Measurements from ENCODE around the gene PPCDC.

The PPCDC gene

DNA sequence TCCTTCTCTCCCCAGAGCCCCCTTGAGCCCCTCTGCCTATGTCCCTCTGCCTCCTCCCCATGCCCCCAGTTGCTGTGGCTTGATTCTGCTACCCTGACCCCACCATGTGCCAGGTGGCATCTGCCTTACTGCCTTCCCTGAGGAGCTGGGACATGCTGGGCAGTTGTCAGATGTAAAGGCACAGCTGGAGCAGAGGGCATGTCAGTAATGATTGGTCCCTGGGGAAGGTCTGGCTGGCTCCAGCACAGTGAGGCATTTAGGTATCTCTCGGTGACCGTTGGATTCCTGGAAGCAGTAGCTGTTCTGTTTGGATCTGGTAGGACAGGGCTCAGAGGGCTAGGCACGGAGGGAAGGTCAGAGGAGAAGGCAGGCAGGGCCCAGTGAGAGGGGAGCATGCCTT is 3.5 kb upstream of the PPCDC start:
- no peak for DNase-seq

DNA sequence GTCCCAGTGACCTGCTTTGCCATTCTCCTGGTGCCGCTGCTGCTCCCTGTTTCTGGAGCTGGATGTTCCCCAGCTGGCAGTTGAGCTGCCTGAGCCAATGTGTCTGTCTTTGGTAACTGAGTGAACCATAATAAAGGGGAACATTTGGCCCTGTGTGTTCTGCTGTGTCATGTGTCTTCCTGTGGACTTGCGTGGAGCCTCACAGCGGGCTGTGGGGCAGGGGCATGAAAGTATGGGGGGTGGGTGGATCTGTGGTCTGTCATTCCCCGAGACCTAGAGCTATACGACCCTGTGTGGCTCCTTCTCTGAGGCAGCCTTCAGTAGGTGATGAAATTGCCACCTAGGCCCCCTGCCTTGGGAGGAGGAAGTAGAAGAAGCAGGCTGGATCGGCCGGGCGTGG is 2.0 kb upstream of the PPCDC start:
- DNase-seq = no peak

DNA sequence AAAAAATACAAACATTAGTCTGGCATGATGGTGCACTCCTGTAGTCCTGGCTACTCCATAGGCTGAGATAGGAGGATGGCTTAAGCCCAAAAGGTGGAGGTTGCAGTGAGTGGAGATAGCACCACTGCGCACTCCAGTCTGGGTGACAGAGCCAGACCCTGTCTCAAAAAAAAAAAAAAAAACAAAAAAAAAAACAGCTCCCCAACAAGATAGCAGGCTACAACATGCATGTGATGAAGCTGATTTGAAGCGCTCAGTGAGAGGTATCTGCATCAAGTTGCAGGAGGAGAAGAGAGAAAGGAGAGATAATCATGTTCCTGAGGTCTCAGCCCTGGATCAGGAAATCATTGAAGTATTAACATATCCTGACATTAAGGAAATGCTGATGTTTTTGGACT is 608 bp upstream of the PPCDC start:
- no peak for DNase-seq

DNA sequence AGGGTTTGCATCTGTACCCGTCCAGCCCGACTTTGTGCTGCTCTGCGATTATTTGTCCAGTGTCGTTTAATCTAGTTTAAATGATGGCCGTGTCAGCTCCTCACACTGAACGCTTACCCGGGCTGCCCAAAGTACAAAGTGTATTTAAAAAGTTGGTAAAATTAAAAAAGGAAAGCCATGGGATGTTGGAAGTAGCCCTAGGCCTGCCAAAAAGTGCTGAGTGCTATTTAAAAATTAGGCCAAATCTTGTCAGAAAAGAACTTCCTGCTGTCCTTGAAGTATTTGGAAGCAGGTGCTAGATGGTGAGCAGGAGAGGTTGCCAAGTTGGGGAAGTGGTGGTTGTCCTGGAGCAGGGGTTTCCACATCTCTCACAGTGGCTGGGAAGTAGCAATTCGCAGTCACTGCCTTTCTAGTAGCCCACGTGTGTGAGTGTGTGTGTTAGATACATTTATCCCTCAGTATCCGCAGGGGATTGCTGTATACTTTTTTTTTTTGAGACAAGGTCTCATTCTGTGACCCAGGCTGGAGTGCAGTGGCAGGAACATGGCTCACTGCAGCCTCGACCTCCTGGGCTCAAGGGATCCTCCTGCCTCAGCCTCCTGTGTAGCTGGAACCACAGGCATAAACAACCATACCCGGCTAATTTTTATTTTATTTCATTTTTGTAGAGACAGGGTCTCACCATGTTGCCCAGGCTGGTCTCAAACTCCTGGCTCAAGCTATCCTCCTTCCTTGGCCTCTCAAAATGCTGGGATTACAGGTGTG is 664 bp downstream of the PPCDC start:
- peak; percentile 36 for DNase-seq

DNA sequence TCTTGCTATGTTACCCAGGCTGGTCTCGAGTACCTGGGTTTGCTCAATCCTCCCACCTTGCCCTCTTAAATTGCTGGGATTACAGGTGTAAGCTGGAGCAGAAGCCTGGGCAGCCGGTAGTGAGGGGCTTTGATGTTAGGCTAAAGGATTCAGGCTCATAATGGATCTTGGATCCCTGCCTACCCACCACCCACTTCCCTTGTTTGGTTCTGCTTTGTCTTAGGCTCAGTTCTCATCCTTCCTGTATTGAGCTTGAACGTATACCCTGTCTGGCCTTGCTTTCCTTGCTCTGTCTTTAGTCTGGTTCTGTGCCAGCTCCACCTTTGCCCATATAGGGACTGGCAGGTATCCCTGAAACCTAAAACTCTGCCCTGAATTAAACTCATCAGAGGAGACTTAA is 1.7 kb downstream of the PPCDC start:
- no peak for DNase-seq

DNA sequence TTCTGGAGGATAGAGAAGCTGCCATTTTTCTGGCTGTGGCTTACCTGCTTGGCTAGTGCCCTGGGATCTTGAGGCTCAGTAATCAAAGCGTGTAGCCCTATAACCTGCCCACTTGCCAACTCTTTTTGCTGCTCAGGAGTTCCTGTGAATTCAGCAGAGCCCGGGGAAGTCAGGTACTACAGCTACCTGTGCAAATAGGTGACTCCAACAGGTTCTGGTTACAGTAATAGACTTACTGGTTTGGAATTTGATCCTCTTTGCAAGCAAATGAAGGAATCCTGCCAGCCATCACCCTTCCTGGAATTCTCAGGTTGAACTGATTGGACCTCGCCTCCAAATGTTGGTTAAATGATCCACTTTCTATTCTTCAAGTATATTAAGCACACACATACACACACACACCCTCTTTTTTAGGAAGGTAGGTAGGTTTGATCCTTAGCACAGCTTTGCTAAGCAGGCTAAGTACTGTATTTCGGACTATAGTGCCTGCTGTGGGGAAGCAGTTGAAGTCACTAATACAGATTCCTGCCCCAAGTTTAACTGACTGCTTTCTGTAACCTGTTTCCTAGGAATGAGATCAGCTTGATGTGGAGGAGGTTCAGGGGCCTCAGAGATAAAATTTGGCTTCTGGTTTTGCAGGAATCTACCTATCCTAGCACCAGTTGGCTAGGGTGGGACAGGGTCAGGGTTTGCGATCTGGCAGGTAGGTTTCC is 2.3 kb downstream of the PPCDC start:
- no peak for DNase-seq

DNA sequence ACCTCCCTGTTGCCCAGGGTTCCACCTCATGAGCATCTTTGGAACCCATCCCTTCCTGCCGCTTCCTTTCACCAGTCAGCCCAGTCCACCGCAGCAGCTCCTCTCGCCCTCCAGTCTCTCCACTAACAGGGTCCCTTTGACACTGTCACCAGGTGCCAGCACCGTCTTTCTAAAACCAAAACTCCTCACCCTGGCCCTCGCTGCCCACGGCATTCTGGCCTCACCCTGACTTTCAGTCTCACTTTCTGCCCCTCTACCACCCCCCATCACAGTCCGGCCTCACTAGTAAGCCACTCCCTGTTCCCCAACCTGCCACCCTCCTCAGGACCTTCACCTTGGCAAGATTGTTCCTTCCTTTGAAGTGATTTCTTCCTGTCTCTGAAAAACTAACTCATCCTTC is 4.2 kb downstream of the PPCDC start:
- DNase-seq = no peak

DNA sequence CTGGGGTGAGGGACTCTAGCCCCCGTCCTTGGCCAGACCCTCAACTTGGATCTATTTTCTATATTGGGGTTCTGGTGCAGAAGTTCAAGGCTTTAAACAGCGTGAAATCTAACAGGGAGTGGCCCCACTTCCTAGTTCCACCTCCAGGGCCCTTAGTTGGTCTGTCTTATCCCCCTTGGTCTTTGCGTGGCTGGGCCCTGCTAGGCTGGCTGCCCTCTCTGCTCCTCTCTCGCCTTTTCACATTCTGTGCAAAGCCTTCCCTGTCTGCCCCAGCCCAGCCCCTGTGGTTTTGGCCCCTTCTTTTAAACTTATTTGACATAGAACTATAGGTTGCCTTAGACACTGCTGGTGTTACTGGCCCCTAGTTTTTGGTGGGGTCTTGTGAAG is 5.6 kb downstream of the PPCDC start:
- no peak for DNase-seq

DNA sequence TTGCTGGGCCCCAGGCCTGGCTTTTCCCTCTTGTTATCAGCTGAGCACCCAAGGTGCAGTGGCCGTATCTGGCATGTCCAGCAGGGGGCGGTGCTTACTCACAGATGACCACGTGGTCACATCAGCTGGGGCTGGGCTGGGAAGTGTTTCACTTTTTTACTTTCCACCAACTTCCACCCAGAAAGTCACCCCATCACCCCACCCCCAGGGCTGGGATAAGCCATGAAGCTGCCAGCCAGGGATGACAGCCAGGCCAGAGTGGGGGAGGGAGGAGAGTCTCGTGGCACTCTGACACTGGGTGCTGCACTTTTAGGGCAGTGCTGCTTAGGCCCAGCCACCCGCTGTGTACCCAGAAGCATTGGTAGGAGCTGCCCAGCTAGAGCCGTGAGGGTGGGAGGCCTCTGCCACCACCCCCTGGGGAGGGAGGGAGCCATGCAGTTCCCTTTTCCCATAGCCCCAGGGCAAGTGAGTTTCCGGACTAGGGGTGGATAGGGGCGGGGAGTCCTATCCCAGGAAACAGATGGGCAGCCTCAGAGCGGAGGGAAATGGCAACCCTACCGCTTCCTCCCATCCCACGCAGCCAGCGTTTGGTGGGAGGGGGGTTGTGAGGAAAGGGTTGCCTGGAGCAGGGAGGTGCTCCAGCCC is 6.1 kb downstream of the PPCDC start:
- DNase-seq = peak; percentile 91

DNA sequence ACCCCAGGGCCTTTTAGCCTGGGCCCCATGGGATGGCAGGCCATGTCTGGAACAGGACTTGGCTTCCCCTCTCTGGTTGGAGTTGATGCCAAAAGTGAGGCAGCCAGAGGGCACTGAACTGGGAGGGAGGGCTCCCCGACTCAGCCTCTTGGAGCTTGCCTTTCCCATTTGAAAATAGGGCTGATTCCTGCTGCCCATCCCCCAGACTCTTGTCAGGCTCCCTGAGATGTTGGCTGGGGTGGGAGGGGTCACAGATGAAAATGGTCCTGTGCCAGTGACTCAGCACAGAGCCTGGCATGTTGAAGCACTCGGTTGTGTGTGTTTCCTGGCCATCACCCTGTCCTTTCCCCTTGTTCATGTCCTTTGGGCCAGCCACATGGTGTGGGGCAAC is 6.6 kb downstream of the PPCDC start:
- DNase-seq = no peak

DNA sequence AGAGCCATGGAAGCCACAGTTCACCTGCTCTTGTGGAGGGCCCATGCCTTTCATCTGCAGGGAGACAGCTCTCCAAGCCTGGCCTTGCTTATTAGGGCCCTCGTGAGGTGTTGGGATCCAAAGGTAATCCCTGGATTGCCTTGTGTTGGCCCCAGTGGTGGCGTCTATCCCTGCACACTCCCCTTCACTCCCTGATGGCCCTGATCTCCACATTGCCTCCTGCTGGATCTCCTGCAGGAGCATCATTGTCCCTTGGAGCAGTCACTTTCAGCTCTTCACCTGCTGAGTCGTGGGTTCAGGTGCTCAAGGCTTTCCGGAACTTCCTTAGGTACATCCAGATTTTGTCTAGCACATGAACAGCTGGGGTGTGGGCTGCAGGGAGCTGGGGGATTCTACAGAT is 7.0 kb downstream of the PPCDC start:
- no peak for DNase-seq

DNA sequence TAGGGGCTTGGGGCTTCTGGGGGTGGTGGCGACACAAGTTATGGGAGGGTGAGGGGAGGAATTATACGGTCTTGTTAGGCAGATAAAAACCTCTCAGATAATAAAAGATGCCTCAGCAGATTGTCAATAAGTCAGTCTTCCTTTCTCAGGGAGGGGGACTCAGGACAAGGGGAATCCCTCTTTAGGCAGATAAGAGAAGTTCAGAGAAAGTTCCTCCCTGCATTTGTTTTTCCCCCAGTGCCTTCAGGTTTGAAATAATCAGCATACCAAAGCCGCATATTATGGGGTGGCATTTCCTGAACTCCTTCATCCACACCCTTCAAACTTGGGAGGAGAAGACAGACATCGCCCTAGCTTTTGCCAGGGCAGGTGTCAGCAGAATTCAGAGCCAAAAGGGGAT is 8.5 kb downstream of the PPCDC start:
- no peak for DNase-seq

DNA sequence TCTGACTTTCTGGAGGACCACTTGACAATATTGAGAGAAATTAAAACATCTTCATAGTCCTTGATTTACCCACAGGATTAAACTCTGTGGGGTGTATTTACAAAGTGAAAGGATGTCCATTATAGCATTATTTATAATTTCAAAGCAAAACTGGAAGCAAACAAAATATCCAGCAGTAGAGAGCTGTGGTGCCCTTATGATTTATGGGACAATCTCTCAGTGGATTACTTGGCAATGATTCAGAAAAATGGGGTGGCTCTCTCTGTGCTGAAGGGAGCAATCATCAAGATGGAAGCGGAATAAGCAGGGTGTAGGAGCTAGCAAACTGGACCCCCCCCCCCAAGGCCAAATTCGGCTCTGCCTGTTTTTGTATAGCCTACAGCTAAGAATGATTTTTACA is 9.0 kb downstream of the PPCDC start:
- DNase-seq = no peak

DNA sequence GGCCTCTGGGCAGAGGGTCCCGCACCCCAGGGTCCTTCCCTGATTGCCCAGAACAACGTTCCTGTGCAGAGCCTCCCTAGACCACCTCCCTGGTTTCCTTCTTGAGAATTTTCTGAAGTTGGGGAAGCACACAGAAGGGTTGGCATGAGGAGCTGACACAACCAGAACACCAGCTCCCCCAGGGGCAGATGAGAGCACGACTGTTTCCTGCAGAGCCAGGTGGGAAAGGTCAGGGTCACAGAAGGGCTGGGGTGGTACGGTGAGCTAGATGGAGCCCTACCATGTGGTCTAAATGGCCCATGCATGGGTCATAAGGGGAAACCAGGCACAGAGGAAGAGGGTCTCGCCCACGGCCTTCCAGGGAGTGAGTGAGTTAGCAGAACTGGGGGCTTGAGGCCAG is 10.4 kb downstream of the PPCDC start:
- no peak for DNase-seq

DNA sequence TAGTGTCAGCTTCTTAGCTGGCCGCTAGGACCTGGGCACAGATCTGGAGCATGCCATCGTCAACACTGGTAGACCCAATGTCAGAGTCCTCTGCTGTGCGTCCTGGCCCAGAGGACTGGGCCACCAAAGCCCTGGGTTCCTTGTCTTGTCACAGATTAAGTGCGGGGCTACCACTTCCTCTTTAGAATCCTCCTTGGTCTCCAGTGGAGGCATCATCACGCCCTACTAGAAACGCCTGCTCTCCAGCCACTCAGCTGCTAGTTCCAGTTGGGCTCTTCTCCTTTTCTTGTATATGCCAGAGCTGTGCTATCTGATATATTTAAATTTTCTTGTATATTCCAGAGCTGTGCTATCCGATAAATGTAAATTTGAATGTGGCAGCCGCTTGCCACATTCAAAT is 11.2 kb downstream of the PPCDC start:
- no peak for DNase-seq

DNA sequence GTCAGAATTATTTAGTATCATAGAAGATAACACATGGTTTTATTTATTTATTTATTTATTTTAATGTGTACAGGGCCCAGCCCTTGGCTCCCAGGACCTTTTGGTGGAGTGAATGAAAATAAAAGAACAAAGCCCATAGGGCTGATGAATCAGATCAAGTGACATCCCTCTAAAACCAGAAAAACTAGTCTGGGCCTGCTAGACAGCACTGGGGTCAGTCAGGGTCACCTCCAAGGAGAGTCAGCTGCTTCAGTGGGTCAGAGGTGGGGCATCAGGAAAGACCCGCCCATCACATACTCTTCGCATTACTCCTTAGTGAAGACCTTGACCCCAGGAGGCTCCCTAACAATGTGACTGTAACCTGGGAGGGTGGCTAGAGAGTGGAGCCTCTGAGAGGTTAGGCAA is 12.8 kb downstream of the PPCDC start:
- no peak for DNase-seq

DNA sequence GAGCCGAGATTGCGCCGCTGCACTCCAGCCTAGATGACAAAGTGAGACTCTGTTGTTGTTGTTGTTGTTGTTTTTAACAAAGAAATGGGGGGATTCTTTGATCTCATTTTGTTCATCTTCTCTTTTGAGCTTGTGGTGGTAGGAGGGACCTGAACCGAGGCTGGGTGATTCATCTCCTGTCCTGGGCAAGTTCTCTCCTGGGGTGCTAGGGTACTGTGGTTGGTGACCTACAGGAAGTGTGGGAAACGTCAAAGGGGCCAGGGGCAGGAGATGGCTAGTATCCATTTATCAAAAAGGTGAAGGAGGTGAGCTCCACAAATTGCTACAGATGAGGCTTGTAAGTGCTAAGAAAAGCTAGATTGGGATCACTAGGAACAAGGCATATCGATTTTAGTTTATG is 14.3 kb downstream of the PPCDC start:
- peak; percentile 49 for DNase-seq

DNA sequence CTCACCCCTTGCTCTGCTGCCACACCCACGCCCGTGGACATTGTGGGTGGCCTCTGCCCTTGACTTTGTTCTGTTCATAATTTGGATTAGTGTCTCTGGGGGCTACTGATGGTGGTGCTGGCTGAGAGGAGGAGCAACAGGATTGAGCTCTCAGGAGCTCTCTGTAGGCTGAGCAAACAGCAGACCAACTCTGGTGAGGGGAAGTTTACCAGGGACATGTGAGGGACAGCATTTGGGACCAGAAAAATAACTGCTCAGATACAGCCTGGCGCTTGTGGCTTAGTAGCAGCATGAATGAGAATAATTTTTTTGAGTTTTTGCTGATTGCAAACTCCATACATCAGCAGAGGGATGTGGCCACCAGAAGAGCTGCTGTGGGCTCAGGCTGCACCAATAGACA is 14.8 kb downstream of the PPCDC start:
- no peak for DNase-seq

DNA sequence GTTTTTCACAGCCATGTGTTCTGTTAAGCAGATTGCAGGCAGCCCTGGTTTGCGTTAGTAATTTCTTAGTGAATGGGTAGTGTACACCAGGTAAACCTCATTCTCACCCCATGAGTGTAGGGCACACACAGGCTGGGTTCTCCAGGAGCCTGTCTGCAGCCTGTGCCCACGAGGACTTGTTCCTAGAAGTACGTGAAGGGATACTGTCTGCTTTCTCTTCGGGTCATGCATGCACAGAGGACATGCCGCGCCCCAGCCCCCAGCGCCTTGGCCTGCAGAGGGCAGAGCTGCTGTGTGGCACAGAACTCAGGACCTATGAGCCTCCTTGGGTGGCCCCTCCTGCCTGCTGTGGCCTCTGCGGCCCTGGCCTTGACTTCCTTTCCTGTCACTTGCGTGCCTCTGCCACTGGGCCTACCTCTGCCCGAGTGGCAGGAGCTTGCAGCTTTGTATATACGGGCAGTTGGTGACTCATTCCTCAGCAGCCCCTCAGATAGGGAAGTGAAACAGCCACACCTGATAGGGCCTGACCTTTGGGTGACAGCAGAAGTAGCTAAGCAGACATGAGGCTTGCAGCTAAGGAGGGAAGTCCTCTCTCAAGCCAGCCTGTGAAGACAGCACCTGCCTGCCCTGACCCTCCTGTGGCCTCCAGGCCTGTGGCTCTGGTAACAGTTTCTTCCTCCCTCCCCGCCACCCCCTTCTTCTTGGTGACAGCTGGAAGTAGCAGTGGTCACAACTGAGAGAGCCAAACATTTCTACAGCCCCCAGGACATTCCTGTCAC is 19.5 kb downstream of the PPCDC start:
- peak; percentile 88 for DNase-seq

DNA sequence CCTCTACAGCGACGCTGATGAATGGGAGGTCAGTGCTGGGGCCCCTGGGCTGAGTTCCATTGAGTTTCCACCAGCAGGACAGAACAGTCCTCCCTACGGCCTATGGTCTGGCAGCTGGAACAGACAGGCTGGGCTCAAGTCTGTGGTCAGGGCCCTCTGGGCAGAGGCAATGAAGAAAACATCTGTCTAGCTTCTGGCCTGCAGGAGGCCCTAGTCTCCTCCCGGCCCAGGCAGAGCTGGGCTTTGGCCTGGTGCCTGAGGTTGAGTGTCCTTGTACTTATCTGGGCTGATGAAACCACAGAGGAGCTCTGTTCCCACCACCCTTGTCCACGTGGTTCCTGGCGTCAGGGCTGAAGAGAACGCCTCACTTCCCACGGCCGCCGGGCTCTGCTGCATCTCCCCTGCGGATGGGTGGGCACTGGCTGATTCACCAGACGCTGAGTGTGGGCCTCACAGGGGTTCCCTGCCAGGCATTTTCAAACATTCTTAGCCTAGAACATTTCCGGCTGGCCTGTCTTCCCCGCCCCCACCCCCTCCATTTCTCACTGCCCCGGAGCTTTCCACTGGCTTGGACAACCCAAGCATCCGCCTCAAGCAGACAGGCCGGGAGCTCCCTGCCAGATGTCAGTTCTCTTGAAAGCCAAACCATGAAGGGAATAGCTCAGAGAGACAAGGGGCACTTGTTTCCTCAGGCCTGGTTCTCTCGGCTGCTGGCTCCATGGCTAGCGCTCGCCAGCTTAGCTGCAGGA is 20.3 kb downstream of the PPCDC start:
- no peak for DNase-seq

DNA sequence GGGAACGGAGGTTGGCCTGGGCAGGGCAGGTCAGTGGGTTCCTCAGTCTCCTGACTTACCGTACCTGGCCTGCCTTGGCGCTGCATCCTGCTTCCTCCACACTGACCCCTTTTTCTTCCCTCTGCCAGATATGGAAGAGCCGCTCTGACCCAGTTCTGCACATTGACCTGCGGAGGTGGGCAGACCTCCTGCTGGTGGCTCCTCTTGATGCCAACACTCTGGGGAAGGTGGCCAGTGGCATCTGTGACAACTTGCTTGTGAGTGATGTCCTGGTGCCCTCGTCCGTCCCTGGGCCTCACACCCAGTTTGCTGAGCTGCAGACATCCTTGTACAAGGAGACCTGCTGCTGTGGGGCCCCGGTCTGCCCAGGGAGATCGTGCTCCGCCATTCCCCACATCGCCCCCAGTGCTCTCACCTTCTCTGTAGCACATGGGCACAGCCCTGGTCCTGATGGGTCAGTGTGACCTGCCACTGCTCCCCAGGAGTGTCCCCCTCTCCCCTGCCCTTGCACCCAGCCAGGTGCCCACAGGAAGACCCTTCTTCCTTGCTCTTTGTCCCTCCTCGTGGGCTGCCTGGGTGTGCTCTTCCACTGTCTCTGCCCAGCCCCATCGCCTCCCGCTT is 21.0 kb downstream of the PPCDC start:
- DNase-seq = no peak

DNA sequence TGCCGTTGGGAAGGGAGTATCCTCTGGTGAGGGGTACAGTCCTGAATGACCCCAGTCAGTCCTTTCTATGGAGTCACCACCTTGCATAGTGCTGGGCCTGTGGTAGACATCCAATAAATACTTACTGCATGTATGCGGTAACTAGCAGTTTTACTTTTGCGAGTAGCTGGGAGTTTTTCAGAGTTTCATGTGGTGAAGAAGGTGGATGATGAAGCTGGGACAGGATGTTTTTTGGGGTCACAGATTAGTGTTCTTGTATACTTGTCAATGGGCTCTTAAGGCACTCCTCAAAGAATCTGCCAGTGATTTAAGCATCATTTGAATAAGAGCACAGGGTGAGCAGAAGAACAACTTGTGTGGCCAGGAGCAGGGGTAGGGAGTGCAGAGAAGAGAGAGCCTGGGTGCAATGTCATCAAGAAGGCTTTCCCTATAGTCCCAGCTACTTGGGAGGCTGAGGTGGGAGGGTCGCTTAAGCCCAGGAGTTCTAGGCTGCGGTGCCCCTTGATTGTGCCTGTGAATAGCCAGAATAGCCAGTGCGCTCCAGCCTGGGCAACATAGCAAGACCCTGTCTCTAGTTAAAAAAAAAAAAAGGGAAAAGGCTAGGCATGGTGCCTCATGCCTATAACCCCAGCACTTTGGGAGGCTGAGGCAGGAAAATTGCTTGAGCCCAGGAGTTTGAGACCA is 22.1 kb downstream of the PPCDC start:
- peak; percentile 55 for DNase-seq

Measured in activated CD4-positive, alpha-beta T cell treated with anti-CD3 and anti-CD28 coated beads, Interleukin-2, Interleukin-6, amounts not matched to agents 100 ng/mL and 50 ng/mL, durations not matched to agents 16 hours and 8 hours (primary cell).